ENCODE measurements around the gene CFHR2.
"Not testable (repeated sequence)": the region's sequence is repeated elsewhere in the genome, so short reads cannot be mapped to it uniquely, and the experiment has no call there.

Gene CFHR2

GRCh38 chr1:196933531-196934189 is 9.9 kb upstream of the CFHR2 start:
- H3K4me3 ChIP-seq (replicated peaks; ENCODE audit: low read depth, low read length): no peak overlapping the region

GRCh38 chr1:196941474-196941873 is 2.1 kb upstream of the CFHR2 start:
- H3K4me3 ChIP-seq (replicated peaks; ENCODE audit: low read depth, low read length); H3K27me3 ChIP-seq (replicated peaks; ENCODE audit: control insufficient read depth, insufficient read depth, low read length); H3K36me3 ChIP-seq (ENCODE audit: control insufficient read depth, insufficient read depth, low read length); DNase-seq (ENCODE audit: extremely low read depth, insufficient read length): not testable (repeated sequence)

More at GRCh38 chr1:196933531-196934189, 9.9 kb upstream of the CFHR2 start:
- Histone ChIP-seq H3K27me3 (replicated peaks; ENCODE audit: control insufficient read depth, insufficient read depth, low read length) (no peaks in the 10 kb centered on the region), H3K36me3 (ENCODE audit: control insufficient read depth, insufficient read depth, low read length) (no peaks in the 10 kb centered on the region)
- no peak for DNase-seq (ENCODE audit: extremely low read depth, insufficient read length)
- no peak for TF ChIP-seq CTCF (IDR thresholded peaks at IDR 0.05; ENCODE audit: insufficient read depth, low read length, poor library complexity, severe bottlenecking)

GRCh38 chr1:196951711-196952394 is 8.3 kb downstream of the CFHR2 start:
- no peaks in the 10 kb centered on the region for H3K36me3 ChIP-seq (ENCODE audit: control insufficient read depth, insufficient read depth, low read length)
- no peak overlapping the region for H3K4me3 ChIP-seq (replicated peaks; ENCODE audit: low read depth, low read length)
- TF ChIP-seq CTCF (IDR thresholded peaks at IDR 0.05; ENCODE audit: insufficient read depth, low read length, poor library complexity, severe bottlenecking): no peak
- H3K27me3 ChIP-seq (replicated peaks; ENCODE audit: control insufficient read depth, insufficient read depth, low read length): no peaks in the 10 kb centered on the region
- no peak for DNase-seq (ENCODE audit: extremely low read depth, insufficient read length)

- TF ChIP-seq CTCF (IDR thresholded peaks at IDR 0.05; ENCODE audit: insufficient read depth, low read length, poor library complexity, severe bottlenecking): no peak
- DNase-seq (ENCODE audit: extremely low read depth, insufficient read length): no peak
- H3K27me3 ChIP-seq (replicated peaks; ENCODE audit: control insufficient read depth, insufficient read depth, low read length): no peaks in the 10 kb centered on the region
- H3K36me3 ChIP-seq (ENCODE audit: control insufficient read depth, insufficient read depth, low read length): no peaks in the 10 kb centered on the region
- no peak overlapping the region for H3K4me3 ChIP-seq (replicated peaks; ENCODE audit: low read depth, low read length)
Observed at GRCh38 chr1:196954778-196955177, 11.2 kb downstream of the CFHR2 start.

GRCh38 chr1:196955926-196956325 is 12.4 kb downstream of the CFHR2 start:
- no peak for TF ChIP-seq CTCF (IDR thresholded peaks at IDR 0.05; ENCODE audit: insufficient read depth, low read length, poor library complexity, severe bottlenecking)
- no peak overlapping the region for H3K4me3 ChIP-seq (replicated peaks; ENCODE audit: low read depth, low read length)

GRCh38 chr1:196960854-196961253 is 17.3 kb downstream of the CFHR2 start:
- peak; percentile 7 for DNase-seq (ENCODE audit: extremely low read depth, insufficient read length)
- no peak for TF ChIP-seq CTCF (IDR thresholded peaks at IDR 0.05; ENCODE audit: insufficient read depth, low read length, poor library complexity, severe bottlenecking)
- Histone ChIP-seq H3K36me3 (ENCODE audit: control insufficient read depth, insufficient read depth, low read length) (no peaks in the 10 kb centered on the region), H3K4me3 (replicated peaks; ENCODE audit: low read depth, low read length) (no peak overlapping the region), H3K27me3 (replicated peaks; ENCODE audit: control insufficient read depth, insufficient read depth, low read length) (no peaks in the 10 kb centered on the region)

More at GRCh38 chr1:196955926-196956325, 12.4 kb downstream of the CFHR2 start:
- DNase-seq (ENCODE audit: extremely low read depth, insufficient read length): no peak
- Histone ChIP-seq H3K27me3 (replicated peaks; ENCODE audit: control insufficient read depth, insufficient read depth, low read length) (no peaks in the 10 kb centered on the region), H3K36me3 (ENCODE audit: control insufficient read depth, insufficient read depth, low read length) (no peaks in the 10 kb centered on the region)
